ENCODE data around the gene PPP1R1B.

The PPP1R1B gene

DNA sequence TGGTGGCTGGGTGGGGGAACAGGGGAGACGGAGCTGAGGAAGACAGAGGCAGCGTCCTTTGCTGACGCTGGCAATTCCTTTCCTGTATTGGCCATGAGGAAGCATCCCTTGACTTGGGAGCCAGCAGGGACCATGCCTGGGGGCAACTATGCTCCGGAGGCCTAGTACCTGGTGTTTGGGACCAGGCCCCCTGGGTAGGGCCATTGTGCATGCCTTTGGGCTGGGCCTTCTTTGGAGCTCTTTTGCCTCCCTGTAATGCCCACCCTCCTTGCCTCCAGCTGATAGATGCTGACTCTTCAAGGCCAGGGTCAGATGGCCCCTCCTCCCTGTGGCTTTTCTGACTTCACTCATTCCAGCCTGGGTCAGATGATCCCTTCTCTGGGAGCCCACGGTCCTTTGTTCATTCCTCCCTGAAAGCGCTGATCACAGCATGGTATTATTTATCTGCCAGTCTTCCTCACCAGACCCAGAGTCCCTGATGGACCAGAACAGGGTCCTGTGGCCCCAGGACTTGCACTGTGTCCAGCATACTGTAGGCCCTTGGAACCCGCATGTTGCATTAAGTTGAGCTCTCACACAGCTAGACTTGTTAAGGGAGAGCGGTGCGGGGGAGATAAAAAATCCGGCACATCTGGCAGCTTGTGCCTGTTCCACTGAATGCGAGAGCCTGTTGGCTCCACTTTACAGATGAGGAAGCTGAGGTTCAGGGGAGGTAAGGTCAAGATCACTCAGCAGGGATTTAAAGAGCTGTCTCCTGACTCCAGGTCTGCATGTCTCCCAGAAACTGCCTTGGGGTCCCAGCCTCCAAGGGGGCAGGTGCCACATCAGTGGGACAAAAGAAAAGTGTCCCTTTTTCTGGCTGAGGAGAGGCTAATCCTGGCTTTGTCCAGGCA lies 13.1 kb downstream of the PPP1R1B start:
- no peak overlapping the region for H3K27ac ChIP-seq
- POLR2A ChIA-PET (ENCODE audit: low non-redundant PET): no interaction called here
- CTCF ChIA-PET: interaction anchor here (3.1 kb wide), 1 partner anchor 17 kb away, joined by 14 read pairs; no protein-coding TSS in a partner anchor
- TF ChIP-seq, protein P1, sequence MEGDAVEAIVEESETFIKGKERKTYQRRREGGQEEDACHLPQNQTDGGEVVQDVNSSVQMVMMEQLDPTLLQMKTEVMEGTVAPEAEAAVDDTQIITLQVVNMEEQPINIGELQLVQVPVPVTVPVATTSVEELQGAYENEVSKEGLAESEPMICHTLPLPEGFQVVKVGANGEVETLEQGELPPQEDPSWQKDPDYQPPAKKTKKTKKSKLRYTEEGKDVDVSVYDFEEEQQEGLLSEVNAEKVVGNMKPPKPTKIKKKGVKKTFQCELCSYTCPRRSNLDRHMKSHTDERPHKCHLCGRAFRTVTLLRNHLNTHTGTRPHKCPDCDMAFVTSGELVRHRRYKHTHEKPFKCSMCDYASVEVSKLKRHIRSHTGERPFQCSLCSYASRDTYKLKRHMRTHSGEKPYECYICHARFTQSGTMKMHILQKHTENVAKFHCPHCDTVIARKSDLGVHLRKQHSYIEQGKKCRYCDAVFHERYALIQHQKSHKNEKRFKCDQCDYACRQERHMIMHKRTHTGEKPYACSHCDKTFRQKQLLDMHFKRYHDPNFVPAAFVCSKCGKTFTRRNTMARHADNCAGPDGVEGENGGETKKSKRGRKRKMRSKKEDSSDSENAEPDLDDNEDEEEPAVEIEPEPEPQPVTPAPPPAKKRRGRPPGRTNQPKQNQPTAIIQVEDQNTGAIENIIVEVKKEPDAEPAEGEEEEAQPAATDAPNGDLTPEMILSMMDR (conservative IDR thresholded peaks at IDR 0.05; ENCODE audit: low read depth): no peak
- DNase-seq (ENCODE audit: low spot score): no peak

- TF ChIP-seq, protein P1 (conservative IDR thresholded peaks at IDR 0.05; ENCODE audit: low read depth): no peak
- H3K27ac ChIP-seq: no peak overlapping the region
- no peak for DNase-seq (ENCODE audit: low spot score)
- ChIA-PET POLR2A (ENCODE audit: low non-redundant PET) (no interaction called here), CTCF (interaction anchor here (0.7 to 3.1 kb wide), 2 partner anchors 18 to 254 kb away, joined by 3 to 14 read pairs; no protein-coding TSS in a partner anchor)
Observed at GRCh38 chr17:39640591-39641031, 13.9 kb downstream of the PPP1R1B start.

GRCh38 chr17:39641097-39641496 lies 14.3 kb downstream of the PPP1R1B start:
- ChIA-PET POLR2A (ENCODE audit: low non-redundant PET) (no interaction called here), CTCF (interaction anchor here (0.6 to 0.7 kb wide), 2 partner anchors 12 to 253 kb away, joined by 3 to 4 read pairs; no protein-coding TSS in a partner anchor)
- DNase-seq (ENCODE audit: low spot score): no peak
- TF ChIP-seq, protein P1 (conservative IDR thresholded peaks at IDR 0.05; ENCODE audit: low read depth): no peak
- H3K27ac ChIP-seq: no peak overlapping the region

DNA sequence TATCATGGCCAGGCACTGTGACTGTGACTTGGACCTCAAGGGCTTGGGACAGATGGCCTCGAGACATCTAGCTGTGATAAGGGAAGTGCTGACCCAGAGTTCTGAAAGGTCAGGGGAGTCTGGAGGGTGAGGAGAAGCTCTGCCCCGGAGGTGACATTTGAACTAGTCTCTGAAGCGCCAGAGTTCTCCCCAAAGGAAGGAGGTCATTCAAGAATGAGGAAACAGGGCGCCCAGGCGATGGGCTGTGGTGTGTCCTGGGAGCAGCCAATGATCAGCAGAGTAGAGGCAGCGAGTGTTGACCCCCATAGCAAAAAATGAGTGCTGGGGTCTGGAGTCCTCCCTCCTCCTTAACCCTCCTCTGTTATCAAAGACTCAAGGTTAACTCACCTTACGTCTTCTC lies 15.1 kb downstream of the PPP1R1B start:
- no peak for DNase-seq (ENCODE audit: low spot score)

DNA sequence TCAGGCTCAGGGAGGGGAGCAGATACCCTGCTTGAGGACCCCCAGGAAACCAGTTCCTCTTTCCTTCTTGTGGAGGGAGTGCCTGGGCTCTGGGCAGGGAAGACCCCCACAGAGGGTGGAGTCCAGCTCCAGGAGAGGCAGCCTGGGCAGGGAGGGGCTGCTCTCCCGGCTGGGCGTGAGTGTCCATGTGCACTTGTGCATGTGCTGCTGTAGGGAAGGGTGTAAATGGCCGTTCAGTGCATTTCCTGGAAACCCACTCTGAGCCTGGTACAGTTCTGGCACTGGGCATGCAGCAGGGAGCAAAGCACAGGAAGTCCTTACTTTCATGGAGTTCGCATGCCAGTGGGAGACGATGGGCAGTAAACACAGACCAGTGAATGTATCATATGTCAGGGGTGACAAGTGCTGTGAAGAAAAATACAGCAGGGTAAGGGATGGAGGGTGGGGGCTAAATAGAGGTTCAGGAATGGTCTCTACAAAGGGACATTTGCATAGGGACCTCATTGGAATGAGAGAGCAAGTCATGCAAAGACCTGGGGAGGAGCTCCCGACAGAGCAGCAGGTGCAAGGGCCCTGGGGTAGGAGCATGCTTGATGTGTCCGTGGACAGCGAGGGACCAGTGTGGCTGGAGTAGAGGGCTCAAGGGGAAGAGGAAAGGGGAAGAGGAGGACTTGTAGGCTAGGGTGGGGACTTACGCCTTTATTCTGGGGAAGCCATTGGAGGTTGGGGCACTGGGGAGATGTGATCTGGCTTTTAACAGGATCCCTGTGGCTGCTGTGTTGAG lies 15.7 kb downstream of the PPP1R1B start:
- H3K27ac ChIP-seq: no peak overlapping the region
- CTCF ChIA-PET: interaction anchor here (1.9 to 2.9 kb wide), 2 partner anchors 11 to 20 kb away, joined by 6 to 23 read pairs; no protein-coding TSS in a partner anchor
- no peak for DNase-seq (ENCODE audit: low spot score)
- TF ChIP-seq, protein P1 (conservative IDR thresholded peaks at IDR 0.05; ENCODE audit: low read depth): no peak
- POLR2A ChIA-PET (ENCODE audit: low non-redundant PET): no interaction called here

More for the DNA sequence above, 15.1 kb downstream of the PPP1R1B start:
- ChIA-PET POLR2A (ENCODE audit: low non-redundant PET) (no interaction called here), CTCF (interaction anchor here (0.6 kb wide), 1 partner anchor 11 kb away, joined by 4 read pairs; no protein-coding TSS in a partner anchor)
- TF ChIP-seq, protein P1 (conservative IDR thresholded peaks at IDR 0.05; ENCODE audit: low read depth): no peak
- no peak overlapping the region for H3K27ac ChIP-seq

DNA sequence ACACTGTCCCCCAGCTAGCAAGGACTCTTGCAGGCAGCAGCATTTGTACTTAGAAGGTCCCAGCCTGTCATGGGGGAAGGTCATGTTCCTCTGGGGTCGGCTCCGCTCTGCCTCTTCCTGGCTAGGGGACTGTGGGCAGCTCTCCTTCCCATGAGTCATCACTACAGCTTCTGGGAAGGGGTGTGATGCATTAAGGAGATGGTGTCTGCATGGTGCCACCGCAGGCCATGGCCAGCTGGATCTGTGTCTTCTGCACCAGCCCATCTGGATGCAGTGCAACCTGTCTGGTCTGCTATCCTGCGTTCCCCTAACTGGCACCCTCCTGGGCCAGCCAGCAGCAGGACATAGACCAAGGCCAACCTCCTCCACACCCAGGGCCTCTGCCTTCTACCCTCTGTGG lies 16.5 kb downstream of the PPP1R1B start:
- H3K27ac ChIP-seq: peak overlapping the region; percentile 11; the same call in 1 of the 2 replicates
- TF ChIP-seq, protein P1 (conservative IDR thresholded peaks at IDR 0.05; ENCODE audit: low read depth): no peak
- DNase-seq (ENCODE audit: low spot score): no peak
- ChIA-PET CTCF (interaction anchor here (0.5 to 2.9 kb wide), 3 partner anchors 10 to 21 kb away, joined by 3 to 23 read pairs (median 6); no protein-coding TSS in a partner anchor), POLR2A (ENCODE audit: low non-redundant PET) (no interaction called here)

All from RWPE1 (cell line).